COLO829 (cell line): Measurements from ENCODE around the gene NDUFAF3.
A peak's percentile ranks its signal among the peaks of the same experiment; 100 is the strongest.

Experiments used
- DNase-seq: peaks from one replicate; pipeline ENCODE4 v3.0.0; 2012; ENCODE audit warnings: low spot score

Gene NDUFAF3

GRCh38 chr3:49021813-49022687, at the start of gene NDUFAF3:
NDUFAF3 (plus strand) TSS chr3:49022121; CDS start chr3:49022145, 24 bp downstream.
- peak; percentile 84 for DNase-seq

- DNase-seq, result no peak
Measured at GRCh38 chr3:48974076-48974864, 47.7 kb upstream of the NDUFAF3 start.

GRCh38 chr3:48979451-48979850, 42.5 kb upstream of the NDUFAF3 start:
- DNase-seq, result no peak

GRCh38 chr3:48980295-48980694, 41.6 kb upstream of the NDUFAF3 start:
- DNase-seq, result no peak

- DNase-seq, result no peak
Measured at GRCh38 chr3:48982016-48982415, 39.9 kb upstream of the NDUFAF3 start.

GRCh38 chr3:48982686-48983085, 39.2 kb upstream of the NDUFAF3 start:
- no peak for DNase-seq

GRCh38 chr3:48983096-48983495, 38.8 kb upstream of the NDUFAF3 start:
- DNase-seq, result no peak

GRCh38 chr3:48984663-48985062, 37.3 kb upstream of the NDUFAF3 start:
- DNase-seq, result no peak

GRCh38 chr3:48985831-48986376, 36.0 kb upstream of the NDUFAF3 start:
- DNase-seq, result no peak

GRCh38 chr3:48989126-48989795, 32.7 kb upstream of the NDUFAF3 start:
- no peak for DNase-seq

GRCh38 chr3:48989796-48990635, 31.9 kb upstream of the NDUFAF3 start, which contains the start of gene P4HTM:
P4HTM (plus strand) TSS chr3:48990241; CDS start chr3:48990257, 16 bp downstream.
- DNase-seq, result peak; percentile 32

GRCh38 chr3:48990636-48991469, 31.1 kb upstream of the NDUFAF3 start:
- no peak for DNase-seq

- no peak for DNase-seq
Measured at GRCh38 chr3:48991851-48992545, 29.9 kb upstream of the NDUFAF3 start.

GRCh38 chr3:48993834-48994233, 28.1 kb upstream of the NDUFAF3 start:
- no peak for DNase-seq

GRCh38 chr3:48996640-48997039, 25.3 kb upstream of the NDUFAF3 start:
- no peak for DNase-seq

GRCh38 chr3:48997102-48997635, 24.8 kb upstream of the NDUFAF3 start:
- DNase-seq, result no peak

GRCh38 chr3:48997714-48998637, 23.9 kb upstream of the NDUFAF3 start:
- no peak for DNase-seq
